ENCODE results near the gene C1orf216.
"Not testable (repeated sequence)": the region's sequence is repeated elsewhere in the genome, so short reads cannot be mapped to it uniquely, and the experiment has no call there.

Gene C1orf216

DNA sequence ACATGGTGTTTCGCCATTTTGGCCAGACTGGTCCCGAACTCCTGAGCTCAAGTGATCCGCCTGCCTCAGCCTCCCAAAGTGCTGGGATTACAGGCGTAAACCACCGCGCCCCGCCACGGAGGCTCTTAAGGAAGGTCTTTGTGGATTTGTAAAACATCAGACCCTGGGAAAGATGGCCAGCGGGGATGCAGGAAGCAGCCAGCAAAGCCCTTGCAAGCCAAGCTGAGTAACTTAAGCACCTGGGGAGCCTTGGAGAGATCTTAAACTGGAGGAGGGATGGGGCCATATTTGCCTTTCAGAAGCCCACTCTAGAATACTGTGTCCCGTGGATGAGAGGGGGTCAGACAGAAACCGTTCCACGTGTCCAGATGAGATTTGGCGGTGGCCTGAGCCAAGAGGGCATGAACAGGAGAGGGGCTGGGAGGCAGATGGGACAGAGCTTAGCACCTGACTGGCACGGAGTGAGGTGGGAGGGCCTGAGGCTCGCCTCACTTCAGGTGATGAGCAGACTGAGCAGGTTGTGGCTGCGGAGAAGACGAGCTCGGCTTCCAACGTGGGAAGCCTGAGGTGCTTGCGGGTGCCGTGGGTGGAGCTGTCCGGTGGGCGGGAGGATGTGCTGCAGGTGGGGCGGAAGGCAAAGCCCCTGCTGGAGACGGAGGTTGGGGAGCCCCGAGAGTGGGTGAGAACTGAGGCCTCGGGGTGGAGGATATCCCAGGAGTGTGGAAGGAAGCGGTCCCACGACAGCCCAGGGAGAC is 11.7 kb downstream of the C1orf216 start:
- DNase-seq (ENCODE audit: low read depth), result no peak

DNA sequence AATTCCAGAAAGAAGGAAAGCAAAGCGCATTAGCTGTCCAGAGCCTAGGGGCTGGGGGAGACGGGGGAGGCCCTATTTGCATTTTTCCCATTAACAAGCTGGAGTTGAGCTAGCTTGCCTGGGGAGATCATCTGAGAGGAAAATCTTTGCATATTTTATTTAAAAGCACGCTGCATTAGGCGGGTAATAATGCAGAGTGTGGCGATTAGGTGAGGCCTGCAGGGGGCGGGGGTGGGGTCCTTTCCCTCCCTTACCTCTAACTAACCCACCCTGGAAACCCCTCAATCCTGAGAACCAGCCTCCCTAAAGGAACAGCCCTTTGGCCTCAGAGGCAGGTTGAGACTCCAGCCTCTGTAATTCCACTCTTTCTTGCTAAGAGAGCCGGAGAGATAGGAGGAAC is 16.2 kb downstream of the C1orf216 start:
- no peak for DNase-seq (ENCODE audit: low read depth)

DNA sequence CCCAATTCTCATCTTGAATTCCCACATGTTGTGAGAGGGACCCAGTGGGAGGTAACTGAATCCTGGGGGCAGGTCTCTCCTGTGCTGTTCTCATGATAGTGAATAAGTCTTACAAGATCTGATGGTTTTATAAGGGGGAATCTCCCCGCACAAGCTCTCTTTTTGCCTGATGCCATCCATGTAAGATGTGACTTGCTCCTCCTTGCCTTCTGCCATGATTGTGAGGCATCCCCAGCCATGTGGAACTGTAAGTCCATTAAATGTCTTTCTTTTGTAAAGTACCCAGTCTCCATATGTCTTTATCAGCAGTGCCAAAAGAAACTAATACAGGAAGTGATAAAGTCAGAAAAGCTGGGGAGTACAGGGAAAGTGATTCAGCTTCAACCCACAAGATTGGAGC is 19.5 kb downstream of the C1orf216 start:
- not testable (repeated sequence) for DNase-seq (ENCODE audit: low read depth)

DNA sequence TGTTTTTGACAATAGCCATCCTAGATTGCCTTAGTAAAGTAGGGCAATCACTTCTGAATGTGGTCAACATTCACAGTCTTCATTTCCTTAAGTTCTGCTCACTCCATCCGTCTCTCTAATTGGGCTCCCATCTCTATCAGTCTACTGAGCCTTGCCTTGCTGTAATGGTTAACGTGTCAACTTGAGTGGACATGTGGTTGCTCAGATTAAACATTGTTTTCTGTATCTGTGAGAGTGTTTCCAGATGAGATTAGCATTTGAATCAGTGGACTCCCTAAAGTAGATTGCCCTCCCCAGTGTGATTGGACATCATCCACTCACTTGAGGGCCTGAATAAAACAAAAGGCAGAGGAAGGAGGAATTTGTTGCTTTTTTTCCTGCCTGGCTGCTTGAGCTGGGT is 26.4 kb downstream of the C1orf216 start:
- DNase-seq (ENCODE audit: low read depth), result no peak

DNA sequence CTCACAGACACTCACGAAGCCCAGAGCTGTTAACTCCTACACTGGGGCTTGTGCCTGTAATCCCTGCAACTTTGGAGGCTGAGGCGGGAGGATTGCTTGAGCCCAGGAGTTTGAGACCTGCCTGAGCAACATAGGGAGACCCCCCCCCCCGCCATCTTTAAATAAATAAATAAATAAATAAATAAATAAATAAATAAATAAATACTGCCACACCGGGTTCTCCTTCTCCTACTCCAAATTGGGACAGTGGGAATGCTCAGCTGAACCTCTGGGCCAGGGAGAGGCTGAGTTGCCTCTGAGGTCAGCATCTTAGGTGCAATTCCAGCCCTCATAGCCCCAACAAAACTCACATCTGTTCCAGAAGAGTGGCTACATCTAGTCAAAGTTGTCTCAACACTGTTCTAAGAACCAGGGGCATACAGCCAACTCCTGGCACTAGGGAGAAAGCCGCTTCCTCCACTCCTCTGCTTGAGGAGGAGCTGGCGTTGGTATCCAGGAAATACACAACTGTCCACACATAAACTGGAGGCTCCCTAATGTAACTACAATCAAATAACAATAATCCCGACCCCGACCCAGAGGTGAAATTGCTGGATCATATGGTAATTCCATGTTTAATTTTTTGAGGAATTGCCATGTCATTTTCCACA is 27.0 kb downstream of the C1orf216 start:
- DNase-seq (ENCODE audit: low read depth), result no peak

DNA sequence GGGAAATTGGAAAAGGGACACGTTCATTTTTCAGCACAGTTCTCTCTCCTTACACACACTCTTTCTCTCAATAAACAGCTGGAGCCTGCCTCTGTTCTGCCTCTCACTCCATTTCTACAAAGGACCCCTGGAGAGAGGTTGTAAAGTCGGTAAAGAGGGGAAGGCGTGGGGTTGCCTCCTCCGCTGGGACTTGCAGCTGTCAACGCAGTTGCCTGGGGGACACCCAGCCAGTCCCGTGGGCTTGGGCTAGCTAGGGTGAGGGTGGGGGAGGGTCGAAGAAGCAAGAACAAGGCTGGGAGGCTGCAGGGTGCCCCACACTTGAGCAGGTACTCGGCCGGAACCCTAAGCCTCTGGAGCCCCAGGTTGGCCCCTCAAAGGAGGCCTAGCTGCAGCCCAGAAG is 27.6 kb downstream of the C1orf216 start:
- no peak for DNase-seq (ENCODE audit: low read depth)

DNA sequence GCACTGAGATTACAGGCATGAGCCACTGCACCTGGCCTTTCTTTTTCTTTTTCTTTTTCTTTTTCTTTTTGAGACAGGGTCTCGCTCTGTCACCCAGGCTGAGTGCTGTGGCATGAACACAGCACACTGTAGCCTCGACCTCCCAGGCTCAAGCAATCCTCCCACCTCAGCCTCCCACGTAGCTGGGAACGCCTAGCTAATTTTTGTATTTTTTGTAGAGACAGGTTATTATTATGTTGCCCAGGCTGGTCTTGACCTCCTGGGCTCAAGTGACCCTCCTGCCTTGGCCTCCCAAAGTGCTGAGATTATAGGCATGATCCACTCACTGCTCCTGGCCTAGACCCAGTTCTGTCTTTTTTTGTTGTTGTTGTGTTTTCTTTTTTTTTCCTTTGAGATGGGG is 28.6 kb downstream of the C1orf216 start:
- DNase-seq (ENCODE audit: low read depth), result not testable (repeated sequence)

DNA sequence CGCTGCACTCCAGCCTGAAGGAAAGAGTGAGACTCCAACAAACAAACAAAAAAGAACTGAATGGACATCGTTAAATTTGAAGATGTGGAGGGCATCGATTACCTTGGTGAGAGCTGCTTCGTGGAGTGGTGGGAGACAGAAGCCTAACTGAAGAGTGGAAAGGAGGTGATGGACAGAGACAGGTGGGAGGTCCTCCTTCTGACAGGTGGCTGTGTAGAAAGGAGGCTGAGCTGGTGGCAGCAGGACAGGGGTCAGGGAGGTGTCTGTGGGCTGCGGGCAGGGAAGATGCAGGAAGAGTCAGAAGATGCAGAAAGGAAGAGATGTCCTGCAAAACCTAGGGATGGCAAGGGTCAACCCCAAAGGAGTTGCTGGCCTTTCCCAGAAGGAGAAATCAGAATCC is 30.5 kb downstream of the C1orf216 start:
- no peak for DNase-seq (ENCODE audit: low read depth)

DNA sequence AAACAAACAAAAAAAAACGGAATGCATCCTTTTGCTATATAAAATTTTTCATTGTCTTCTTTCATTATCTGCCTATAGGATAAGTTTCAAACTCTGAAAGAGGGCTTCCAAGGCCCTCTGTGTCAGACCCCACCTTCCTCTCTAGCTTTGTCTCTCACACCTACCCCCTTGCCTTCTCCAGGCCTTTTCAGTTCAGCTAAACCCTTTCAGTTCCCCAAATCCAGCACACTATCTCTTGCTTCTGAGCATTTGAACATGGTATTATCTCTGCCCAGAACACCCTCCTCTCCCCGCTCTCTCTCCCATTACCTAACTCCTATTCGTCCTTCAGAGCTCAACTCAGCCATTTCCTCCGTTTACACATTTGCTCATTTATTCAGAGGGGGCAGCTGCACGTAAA is 35.7 kb downstream of the C1orf216 start:
- no peak for DNase-seq (ENCODE audit: low read depth)

DNA sequence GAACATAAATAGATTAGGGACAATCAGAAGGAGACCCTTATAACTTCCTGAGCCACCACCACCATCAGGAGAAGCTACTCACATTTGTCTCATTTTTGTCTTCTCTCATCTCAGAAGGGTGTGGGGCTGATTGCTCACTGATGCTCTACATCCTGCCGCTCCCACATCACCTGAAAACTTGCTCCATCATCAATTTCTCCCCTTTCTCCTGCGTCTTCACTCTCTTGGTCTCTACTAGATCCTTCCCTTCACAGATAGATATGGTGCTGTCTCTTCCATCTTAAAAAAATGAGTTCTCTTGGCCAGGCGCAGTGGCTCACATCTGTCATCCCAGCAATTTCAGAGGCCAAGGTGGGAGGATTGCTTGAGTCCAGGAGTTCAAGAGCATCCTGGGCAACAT is 38.4 kb downstream of the C1orf216 start:
- no peak for DNase-seq (ENCODE audit: low read depth)

DNA sequence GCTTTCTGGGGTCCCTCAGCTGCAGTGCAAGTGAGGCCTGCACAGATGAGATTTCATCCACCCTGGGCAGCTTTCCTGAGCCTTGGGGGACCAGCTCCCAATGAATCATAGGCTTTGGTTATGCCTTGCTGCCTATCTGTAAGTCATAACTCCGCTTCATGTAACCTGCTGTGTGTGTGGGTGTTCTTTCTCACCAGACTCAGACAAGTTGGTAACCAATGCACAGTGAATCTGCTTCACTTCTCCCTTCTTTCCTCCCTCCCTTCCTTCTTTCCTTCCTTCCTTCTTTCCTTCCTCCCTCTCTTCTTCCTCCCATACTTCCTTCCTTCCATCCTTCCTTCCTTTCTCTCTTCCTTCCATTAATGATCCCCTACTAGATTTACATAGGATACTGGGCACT is 42.9 kb downstream of the C1orf216 start:
- DNase-seq (ENCODE audit: low read depth), result no peak

DNA sequence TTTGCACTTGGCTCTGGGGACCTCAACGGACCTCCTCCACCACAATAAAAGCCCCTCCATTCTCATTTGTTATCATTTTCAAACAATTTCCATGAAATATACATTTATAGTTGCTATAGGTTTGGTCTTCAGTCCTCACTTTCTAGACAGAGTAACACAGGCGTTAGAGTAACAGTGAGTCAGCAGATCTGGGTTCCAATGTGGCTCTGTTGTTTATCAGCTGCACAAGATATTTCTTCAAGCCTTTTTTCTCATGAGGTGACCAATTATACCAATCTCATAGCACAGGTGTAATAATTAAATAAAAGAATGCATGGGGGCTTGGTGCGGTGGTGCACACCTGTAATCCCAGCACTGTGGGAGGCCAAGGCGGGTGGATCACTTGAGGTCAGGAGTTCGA is 44.6 kb downstream of the C1orf216 start:
- DNase-seq (ENCODE audit: low read depth), result no peak

DNA sequence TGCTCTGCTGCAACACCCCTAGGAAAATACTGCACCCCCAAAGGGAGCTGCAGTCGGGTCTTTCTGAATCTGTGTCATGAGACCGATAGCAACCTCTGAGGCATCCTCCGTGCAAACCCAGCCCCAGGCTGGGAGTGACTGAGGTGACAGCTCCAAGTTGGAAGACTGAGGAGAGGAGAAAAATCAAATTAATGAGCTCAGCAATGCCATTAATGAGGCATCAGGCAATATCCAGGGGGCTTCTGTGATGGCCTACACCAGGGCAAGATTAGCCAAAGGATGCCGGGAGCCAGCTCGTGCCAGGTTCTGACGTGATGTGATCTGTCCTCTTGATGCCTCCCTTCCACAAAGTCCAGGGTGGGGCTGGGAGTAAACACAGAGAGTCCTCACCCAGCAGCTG is 46.6 kb downstream of the C1orf216 start:
- DNase-seq (ENCODE audit: low read depth), result no peak

DNA sequence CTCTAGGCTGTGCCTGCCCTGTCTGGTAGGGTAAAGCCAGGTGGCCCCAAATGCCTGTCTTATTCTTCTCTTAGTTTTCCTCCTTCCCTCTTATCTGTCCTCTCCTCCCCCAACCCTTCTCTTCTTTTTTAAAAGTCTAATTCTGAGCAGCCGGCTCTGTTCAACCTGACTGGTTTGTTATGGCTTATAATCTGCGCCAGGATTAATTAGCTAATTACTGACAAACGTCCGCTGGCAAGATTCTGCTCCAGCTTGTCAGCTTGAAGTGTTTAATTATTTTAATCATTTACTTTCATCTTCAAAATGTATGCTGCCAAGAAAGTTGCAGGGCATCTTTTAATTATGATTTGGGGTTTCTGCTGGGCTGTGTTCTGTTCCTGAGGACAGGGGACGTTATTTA is 50.2 kb downstream of the C1orf216 start:
- no peak for DNase-seq (ENCODE audit: low read depth)

DNA sequence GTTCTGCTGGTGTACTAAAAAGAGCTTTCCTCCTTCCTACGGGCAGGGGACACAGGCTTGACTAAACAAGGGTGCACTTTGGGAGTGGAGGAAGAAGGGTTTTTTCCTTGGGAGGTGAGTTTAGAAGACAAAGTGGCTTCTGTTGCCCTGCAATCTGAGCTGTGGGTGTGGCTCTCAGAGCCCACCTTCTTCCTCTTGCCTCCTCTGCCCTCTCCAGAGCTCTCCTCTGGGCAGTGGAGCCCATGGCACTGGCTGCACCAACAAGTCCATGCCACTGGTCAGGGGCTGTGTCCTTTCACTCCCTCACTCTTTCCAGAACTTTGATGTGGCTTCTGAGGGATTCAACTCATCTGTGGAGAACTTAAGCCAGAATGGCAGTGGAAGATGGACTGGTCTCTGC is 51.8 kb downstream of the C1orf216 start:
- no peak for DNase-seq (ENCODE audit: low read depth)

DNA sequence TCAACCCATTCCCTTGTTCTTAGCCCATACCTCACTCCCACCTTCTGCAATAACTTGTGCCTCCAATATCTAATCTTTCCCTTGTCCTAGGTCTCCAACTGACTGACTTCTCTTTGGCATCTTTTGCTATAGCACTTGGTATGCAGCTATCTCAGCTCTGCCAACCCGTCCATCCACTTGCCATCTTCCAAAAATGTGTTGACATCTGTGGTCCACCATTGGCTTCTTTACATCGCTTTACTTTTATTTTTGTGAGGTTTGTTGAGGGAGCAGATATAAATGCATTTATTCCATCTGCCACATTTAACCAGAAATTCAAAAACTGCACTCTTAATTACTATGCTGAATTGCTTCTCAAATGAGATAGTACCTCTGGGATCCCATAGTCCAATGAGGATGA is 52.5 kb downstream of the C1orf216 start:
- DNase-seq (ENCODE audit: low read depth), result no peak

All from activated T-cell treated with anti-CD3 and anti-CD28 coated beads for 48 hours (primary cell).